Hematopoietic multipotent progenitor cell treated with erythropoietin and hydrocortisone succinate and interleukin-3 and kit ligand, for 15 days (in vitro differentiated cells): ENCODE measurements around the gene ALX4.

Experiments
- DNase-seq: peaks from one replicate; pipeline ENCODE4 v3.0.0-alpha.2; 2015; ENCODE audit warnings: low spot score

Gene ALX4

GRCh38 chr11:44309478-44310205, at the start of gene ALX4:
ALX4 (minus strand) TSS chr11:44310139; CDS start chr11:44310062, 77 bp downstream.
- DNase-seq, result no peak

GRCh38 chr11:44359162-44359561, 49.2 kb upstream of the ALX4 start:
- no peak for DNase-seq

- DNase-seq, result no peak
These were observed 48.8 kb upstream of the ALX4 start for GRCh38 chr11:44358713-44359112.

GRCh38 chr11:44357711-44358110, 47.8 kb upstream of the ALX4 start:
- no peak for DNase-seq

GRCh38 chr11:44356351-44356750, 46.4 kb upstream of the ALX4 start:
- no peak for DNase-seq

GRCh38 chr11:44351898-44352498, 42.1 kb upstream of the ALX4 start:
- no peak for DNase-seq

- no peak for DNase-seq
These were observed 41.2 kb upstream of the ALX4 start for GRCh38 chr11:44351006-44351660.

- no peak for DNase-seq
These were observed 39.4 kb upstream of the ALX4 start for GRCh38 chr11:44349328-44349727.

- DNase-seq, result no peak
These were observed 38.8 kb upstream of the ALX4 start for GRCh38 chr11:44348721-44349120.

- DNase-seq, result no peak
These were observed 38.2 kb upstream of the ALX4 start for GRCh38 chr11:44348114-44348513.

GRCh38 chr11:44347538-44347937, 37.6 kb upstream of the ALX4 start:
- no peak for DNase-seq

- DNase-seq, result no peak
These were observed 37.0 kb upstream of the ALX4 start for GRCh38 chr11:44346983-44347382.

- no peak for DNase-seq
These were observed 35.8 kb upstream of the ALX4 start for GRCh38 chr11:44345781-44346180.

- no peak for DNase-seq
These were observed 35.0 kb upstream of the ALX4 start for GRCh38 chr11:44344921-44345320.

GRCh38 chr11:44344423-44344820, 34.5 kb upstream of the ALX4 start:
- no peak for DNase-seq

- DNase-seq, result no peak
These were observed 34.0 kb upstream of the ALX4 start for GRCh38 chr11:44343778-44344422.

GRCh38 chr11:44342616-44343015, 32.7 kb upstream of the ALX4 start:
- DNase-seq, result no peak

- no peak for DNase-seq
These were observed 30.7 kb upstream of the ALX4 start for GRCh38 chr11:44340656-44341055.

- DNase-seq, result no peak
These were observed 29.6 kb upstream of the ALX4 start for GRCh38 chr11:44339530-44339883.

- DNase-seq, result no peak
These were observed 29.0 kb upstream of the ALX4 start for GRCh38 chr11:44338698-44339529.

GRCh38 chr11:44338026-44338425, 28.1 kb upstream of the ALX4 start:
- no peak for DNase-seq

- no peak for DNase-seq
These were observed 26.0 kb upstream of the ALX4 start for GRCh38 chr11:44335919-44336318.
